ENCODE data around the gene GH1.
"Not testable (repeated sequence)": the region's sequence is repeated elsewhere in the genome, so short reads cannot be mapped to it uniquely, and the experiment has no call there.

The GH1 gene

DNA sequence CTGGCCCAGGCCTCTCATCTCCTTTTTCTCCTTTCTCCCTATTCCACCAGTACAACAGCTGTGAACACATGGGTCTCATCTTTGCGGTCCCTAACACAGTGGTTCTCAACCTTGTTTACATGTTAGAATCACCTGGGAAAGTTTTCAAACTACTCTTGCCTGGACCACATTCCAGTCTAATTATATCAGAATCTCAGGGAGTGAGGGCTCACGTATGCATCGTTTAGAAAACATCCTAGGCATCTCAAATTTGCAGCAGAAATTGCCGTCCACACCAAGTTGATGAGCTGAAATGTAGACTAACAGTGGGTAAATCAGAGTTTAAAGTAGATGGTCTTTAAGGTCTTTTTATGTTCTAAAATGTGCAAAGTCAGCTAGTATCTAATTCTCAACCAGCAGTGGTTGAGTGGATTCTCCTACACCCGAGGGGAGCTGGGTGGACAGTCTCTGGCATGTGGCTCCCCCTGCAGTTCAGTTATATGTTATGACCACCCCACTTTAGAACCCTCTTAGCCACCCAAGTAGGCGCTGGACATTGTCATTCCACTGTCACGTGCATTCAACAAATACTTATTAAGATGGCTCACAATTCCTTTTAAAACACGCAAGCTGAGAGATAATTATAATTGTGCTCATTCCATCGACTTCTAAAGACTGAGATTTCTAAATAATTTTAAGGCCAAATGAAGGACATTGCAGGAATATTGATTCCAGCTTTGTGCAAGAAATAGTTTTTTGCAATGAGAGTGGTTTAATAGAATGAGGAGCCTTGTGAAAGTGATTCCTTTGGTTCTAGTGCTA lies 48.9 kb downstream of the GH1 start:
- not testable (repeated sequence) for DNase-seq
